SJSA1 (cell line): ENCODE measurements around the gene HMOX1. TPM values are rescaled to one million over a fixed set of nuclear protein-coding genes. Genes with fewer than 3 reads are reported as not detected.

Source experiments
- DNase-seq, 2 experiments: peaks; one replicate each; pipeline ENCODE4 v3.0.0-alpha.2; 2015 to 2020; ENCODE audit warnings: low spot score in 2 of 2, low read depth in 1 of 2
- H3K27ac ChIP-seq: fragments of 250-450 bp; sonication (Bioruptor Pico); 2 replicates; pipeline ENCODE4 v1.5.1; 2020; ENCODE audit warnings: mild to moderate bottlenecking, moderate library complexity
- H3K27me3 ChIP-seq: fragments of 250-450 bp; sonication (Bioruptor Pico); replicated peaks from 2 replicates; pipeline ENCODE4 v1.5.1; 2020; ENCODE audit warnings: mild to moderate bottlenecking, moderate library complexity
- H3K36me3 ChIP-seq: fragments of 250-450 bp; sonication (Bioruptor Pico); 2 replicates; pipeline ENCODE4 v1.5.1; 2020; ENCODE audit warnings: mild to moderate bottlenecking
- H3K4me1 ChIP-seq: fragments of 250-450 bp; sonication (Bioruptor Pico); replicated peaks from 2 replicates; pipeline ENCODE4 v1.6.1; 2021; ENCODE audit warnings: mild to moderate bottlenecking
- H3K4me3 ChIP-seq: fragments of 250-450 bp; sonication (Bioruptor Pico); 2 replicates; pipeline ENCODE4 v1.5.1; 2020; ENCODE audit warnings: mild to moderate bottlenecking
- H3K9me3 ChIP-seq: fragments of 250-450 bp; sonication (Bioruptor Pico); replicated peaks from 2 replicates; pipeline ENCODE4 v1.5.1; 2020; ENCODE audit warnings: mild to moderate bottlenecking
- total RNA-seq: library from RNA; depleted of rRNA; stranded (reverse); fragments of >200 nt; shearing (Covaris generic); gene quantifications from 2 replicates; pipeline ENCODE4 v1.2.3, GENCODE V29; 2014

The HMOX1 gene
- total RNA-seq, 1 experiment from 2014 or later = 5.6 TPM

DNA sequence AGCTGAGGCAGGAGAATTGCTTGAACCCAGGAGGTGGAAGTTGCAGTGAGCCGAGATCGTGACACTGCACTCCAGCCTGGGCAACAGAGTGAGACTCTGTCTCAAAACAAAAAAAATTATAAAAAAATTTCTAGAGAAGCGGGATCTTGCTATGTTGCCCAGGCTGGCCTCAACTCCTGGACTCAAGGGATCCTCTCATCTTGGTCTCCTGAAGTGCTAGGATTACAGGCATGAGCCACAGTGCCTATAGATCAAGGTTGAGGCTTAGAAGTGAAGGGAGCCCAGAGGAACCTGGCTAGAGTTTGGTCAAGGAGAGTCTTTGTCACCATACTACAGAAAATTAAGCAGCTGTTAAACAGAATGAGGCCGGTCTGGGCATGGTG is 17.7 kb downstream of the HMOX1 start:
- H3K27me3 ChIP-seq = no peaks in the 10 kb centered on the region
- H3K36me3 ChIP-seq = peaks cover 30% of the 10 kb centered on the region
- no peak for DNase-seq
- H3K9me3 ChIP-seq = peaks cover 2% of the 10 kb centered on the region; the same call in 1 of the 2 replicates
- no peak overlapping the region for H3K27ac ChIP-seq
- peaks cover 18% of the 10 kb centered on the region for H3K4me1 ChIP-seq
- no peak overlapping the region for H3K4me3 ChIP-seq

DNA sequence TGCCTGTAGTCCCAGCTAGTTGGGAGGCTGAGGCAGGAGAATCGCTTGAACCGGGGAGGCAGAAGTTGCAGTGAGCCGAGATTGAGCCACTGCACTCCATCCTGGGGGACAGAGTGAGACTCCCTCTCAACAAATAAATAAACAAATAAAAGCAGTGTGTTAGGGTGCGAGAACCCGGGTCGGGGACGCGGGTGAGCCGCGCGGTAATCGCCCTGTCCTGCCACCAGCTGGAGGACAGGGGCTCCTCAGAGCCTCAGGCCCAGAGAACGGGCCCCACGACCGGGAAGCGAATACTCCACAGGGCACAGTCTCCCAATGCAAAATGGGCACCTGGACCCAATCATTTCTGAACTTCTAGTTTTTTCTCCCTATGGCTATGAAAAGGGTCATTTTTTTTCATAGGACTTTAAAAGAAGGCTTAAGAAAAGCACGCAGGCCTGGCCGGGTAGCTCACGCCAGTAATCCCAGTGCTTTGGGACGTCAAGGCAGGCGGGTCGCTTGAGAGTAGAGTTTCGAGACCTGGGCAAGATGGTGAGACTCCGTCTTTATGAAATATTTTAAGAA is 18.3 kb downstream of the HMOX1 start:
- peaks cover 2% of the 10 kb centered on the region; the same call in 1 of the 2 replicates for H3K9me3 ChIP-seq
- no peak for DNase-seq
- H3K4me1 ChIP-seq = peaks cover 18% of the 10 kb centered on the region
- peak overlapping the region; percentile 49 for H3K27ac ChIP-seq
- no peaks in the 10 kb centered on the region for H3K27me3 ChIP-seq
- peak overlapping the region; percentile 68 for H3K4me3 ChIP-seq
- H3K36me3 ChIP-seq = peaks cover 35% of the 10 kb centered on the region

DNA sequence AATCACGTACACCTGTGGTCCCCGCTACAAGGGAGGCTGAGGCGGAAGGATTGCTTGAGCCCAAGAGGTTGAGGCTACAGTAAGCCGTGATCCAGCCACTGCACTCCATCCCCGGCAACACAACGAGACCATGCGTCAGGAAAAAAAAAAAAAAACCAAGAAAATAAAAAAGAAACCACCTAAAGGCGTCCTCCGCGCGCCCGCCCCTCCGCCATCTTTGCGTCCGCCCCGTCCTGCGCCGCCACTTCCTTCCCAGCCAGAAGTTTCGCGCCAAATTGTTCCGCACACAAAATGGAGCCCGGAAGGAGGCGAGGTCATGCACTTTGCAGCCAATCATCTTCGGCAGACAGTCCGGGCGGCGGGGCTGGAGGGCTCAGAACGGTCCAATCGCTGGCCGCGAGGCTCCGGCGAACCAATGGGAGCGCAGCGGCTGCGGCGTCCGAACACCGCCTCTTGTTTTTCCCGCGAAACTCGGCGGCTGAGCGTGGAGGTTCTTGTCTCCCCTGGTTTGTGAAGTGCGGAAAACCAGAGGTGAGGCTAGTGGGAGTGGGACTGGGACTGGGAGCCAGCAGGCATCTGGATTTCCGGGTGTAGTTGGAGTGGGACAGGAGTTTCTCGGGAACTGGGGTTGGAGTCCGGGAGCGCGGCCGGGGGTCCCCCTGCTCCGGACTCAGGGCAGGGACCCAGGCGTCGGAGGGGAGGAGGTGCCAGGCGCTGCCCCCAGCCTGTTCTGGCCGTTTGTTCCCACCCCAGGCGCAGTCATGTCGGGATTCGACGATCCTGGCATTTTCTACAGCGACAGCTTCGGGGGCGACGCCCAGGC is 19.0 kb downstream of the HMOX1 start, which contains the start of gene MCM5:
MCM5 (plus strand) TSS at position 463 of the 823 bp plus-strand sequence; CDS start at position 762, 299 bp downstream.
- H3K27me3 ChIP-seq = no peaks in the 10 kb centered on the region

DNA sequence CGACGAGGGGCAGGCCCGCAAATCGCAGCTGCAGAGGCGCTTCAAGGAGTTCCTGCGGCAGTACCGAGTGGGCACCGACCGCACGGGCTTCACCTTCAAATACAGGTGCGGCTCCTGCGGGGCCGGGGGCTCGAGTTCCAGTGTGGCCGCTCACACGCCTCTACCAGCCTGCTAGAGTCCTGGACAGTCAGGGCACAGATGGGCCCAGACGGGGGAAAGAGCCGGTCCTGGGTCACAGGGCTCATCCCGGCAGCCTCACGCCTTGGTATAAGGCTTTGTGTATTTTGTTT is 19.6 kb downstream of the HMOX1 start:
- Histone ChIP-seq H3K4me1 (peaks cover 18% of the 10 kb centered on the region), H3K36me3 (peaks cover 41% of the 10 kb centered on the region), H3K27ac (peak overlapping the region; percentile 86), H3K27me3 (no peaks in the 10 kb centered on the region), H3K9me3 (peaks cover 2% of the 10 kb centered on the region; the same call in 1 of the 2 replicates), H3K4me3 (peak overlapping the region; percentile 68)
- no peak for DNase-seq

More for the DNA sequence above, 19.0 kb downstream of the HMOX1 start, which contains the start of gene MCM5:
- peak within 1 kb of the TSS; percentile 68 for H3K4me3 ChIP-seq
- H3K9me3 ChIP-seq = peaks cover 2% of the 10 kb centered on the region; the same call in 1 of the 2 replicates
- H3K27ac ChIP-seq = peak within 1 kb of the TSS; percentile 86
- H3K36me3 ChIP-seq = peaks cover 36% of the 10 kb centered on the region
- DNase-seq = peak; percentile 93 to 99
- H3K4me1 ChIP-seq = peaks cover 18% of the 10 kb centered on the region

DNA sequence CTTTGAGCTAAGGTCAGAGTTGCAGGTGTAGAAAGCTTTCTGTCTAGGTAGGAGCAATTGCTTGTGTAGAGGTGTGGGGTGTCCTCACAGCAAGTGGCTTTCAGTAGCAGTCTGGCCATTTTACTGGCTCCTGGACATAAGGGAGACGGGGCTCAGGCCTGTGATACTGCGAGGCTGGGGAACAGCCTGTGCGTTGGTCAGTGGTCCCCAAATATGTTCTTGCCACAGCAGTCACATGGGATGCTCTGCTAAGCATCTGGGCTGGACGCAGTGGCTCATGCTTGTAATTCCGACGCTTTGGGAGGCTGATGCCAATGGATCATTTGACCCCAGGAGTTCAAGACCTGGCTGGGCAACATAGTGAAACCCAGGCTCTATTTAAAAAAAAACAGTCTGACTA is 21.0 kb downstream of the HMOX1 start:
- Histone ChIP-seq H3K9me3 (peaks cover 2% of the 10 kb centered on the region; the same call in 1 of the 2 replicates), H3K36me3 (peaks cover 53% of the 10 kb centered on the region), H3K27me3 (no peaks in the 10 kb centered on the region), H3K4me1 (peaks cover 18% of the 10 kb centered on the region), H3K4me3 (no peak overlapping the region), H3K27ac (no peak overlapping the region)
- DNase-seq = no peak

DNA sequence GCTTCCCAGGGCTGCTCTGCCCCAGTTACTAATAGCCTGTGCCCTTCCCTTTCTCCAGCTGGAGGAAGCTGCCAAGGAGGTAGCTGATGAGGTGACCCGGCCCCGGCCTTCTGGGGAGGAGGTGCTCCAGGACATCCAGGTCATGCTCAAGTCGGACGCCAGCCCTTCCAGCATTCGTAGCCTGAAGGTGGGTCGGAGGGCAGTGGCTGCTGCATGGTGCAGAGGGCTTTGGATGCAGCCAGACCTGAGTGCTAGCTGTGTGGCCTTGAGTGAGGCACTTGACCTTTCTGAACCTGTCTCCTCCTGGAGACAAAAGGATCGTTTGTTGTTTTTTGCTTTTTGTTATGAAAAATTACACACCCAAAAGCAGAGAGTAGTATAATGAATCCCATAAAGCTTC is 22.5 kb downstream of the HMOX1 start:
- Histone ChIP-seq H3K27ac (no peak overlapping the region), H3K4me3 (no peak overlapping the region), H3K36me3 (peaks cover 68% of the 10 kb centered on the region), H3K9me3 (peaks cover 2% of the 10 kb centered on the region; the same call in 1 of the 2 replicates), H3K4me1 (peaks cover 18% of the 10 kb centered on the region), H3K27me3 (no peaks in the 10 kb centered on the region)
- no peak for DNase-seq

DNA sequence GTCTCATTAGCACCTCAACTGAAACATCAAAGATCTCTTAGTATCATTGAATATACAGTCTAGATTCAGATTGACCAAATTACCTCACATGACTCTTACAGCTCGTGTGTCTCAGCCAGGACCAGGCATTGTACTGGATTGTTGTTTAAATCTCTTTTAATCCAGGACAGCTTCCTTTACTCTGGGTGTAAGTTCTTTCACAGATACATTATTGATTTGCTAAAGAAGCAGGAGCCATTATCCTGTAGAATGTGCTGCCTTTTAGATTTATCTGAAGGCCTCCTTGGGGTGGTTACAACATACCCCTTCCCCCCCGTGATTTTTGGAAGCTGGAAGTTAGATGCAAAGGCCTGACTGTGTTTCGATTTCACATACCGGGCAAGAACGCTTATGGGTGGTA is 23.3 kb downstream of the HMOX1 start:
- Histone ChIP-seq H3K27ac (no peak overlapping the region), H3K9me3 (peaks cover under 1% of the 10 kb centered on the region; the same call in 1 of the 2 replicates), H3K4me3 (no peak overlapping the region), H3K4me1 (peaks cover 16% of the 10 kb centered on the region), H3K36me3 (peaks cover 77% of the 10 kb centered on the region), H3K27me3 (no peaks in the 10 kb centered on the region)
- no peak for DNase-seq

DNA sequence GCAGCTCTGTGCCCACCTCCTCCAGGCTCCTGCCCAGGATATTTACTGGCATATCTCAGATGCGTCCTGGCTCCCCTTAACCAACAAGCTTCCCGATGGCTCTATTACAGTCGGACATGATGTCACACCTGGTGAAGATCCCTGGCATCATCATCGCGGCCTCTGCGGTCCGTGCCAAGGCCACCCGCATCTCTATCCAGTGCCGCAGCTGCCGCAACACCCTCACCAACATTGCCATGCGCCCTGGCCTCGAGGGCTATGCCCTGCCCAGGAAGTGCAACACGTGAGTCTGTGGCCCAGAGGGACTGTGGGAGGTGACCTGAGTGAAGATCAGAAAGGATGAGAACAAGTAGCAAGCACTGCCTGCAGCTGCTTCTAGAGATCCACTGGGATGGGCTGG is 25.5 kb downstream of the HMOX1 start:
- Histone ChIP-seq H3K27me3 (no peaks in the 10 kb centered on the region), H3K4me3 (no peak overlapping the region), H3K27ac (no peak overlapping the region), H3K4me1 (peaks cover 4% of the 10 kb centered on the region), H3K9me3 (no peaks in the 10 kb centered on the region), H3K36me3 (peaks cover 87% of the 10 kb centered on the region)
- DNase-seq = no peak

DNA sequence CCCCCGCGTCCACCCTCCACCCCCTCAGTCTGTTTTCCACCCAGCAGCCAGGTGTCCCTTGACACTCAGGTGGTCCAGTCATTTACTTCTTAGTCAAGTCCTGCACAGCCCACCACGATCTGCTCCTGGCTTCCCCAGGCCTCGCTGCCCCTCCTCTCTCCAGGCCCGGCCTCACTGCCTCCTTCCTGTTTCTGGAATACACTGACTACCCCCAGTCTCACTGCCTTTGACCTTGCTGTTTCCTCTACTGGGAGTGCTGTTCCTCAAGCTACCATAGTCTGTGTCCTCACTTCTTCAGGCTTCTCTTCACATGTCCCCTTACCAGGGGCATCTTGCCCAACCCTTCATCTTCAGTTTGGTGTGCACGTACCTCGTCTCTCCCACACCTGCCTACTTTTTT is 26.5 kb downstream of the HMOX1 start:
- Histone ChIP-seq H3K9me3 (no peaks in the 10 kb centered on the region), H3K27ac (no peak overlapping the region), H3K4me1 (no peaks in the 10 kb centered on the region), H3K36me3 (peaks cover 90% of the 10 kb centered on the region), H3K27me3 (no peaks in the 10 kb centered on the region), H3K4me3 (no peak overlapping the region)
- no peak for DNase-seq

DNA sequence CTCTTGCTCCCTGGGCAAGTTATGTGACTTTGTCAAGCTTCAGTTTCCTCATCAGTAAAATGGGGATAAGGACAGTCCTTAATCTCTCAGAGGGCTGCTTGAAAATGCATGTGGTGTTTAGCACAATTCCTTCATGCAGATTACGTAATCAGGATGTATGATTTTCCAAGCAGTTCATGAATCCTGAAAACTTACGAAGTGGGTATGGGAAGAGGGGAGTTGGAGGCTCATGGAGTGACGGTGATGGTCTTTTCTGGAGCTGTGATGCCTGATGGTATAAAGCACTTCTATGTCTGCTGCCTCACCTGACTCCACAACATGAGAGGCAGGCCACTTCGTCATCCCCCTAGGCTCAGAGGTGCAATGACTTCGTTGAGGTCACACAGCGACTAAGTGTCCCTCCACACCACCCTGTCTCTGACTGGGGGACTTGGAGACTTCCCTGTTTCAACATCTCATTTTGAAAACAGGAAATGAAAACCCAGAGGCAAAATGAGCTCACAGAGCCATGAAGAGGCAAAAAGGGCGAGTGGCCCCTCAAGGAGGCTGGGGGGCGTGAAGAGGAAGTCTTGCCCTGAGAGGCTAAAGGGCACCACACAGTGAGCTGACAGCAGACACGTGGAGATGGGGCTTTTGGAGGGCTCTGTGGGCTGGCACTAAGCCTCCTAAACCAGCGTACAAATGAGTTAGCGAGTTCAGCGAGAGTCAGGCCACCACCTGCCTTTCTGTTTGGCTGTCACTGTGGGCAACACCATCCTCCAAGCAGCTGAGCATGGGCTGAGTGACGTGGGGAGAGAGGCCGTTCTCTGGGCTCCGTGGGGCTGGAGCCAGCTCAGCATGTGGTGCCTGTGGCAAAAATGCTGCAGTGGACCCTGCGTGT is 29.1 kb downstream of the HMOX1 start:
- Histone ChIP-seq H3K27me3 (no peaks in the 10 kb centered on the region), H3K27ac (no peak overlapping the region), H3K9me3 (no peaks in the 10 kb centered on the region), H3K36me3 (peaks cover 95% of the 10 kb centered on the region), H3K4me1 (no peaks in the 10 kb centered on the region), H3K4me3 (no peak overlapping the region)
- DNase-seq = no peak

DNA sequence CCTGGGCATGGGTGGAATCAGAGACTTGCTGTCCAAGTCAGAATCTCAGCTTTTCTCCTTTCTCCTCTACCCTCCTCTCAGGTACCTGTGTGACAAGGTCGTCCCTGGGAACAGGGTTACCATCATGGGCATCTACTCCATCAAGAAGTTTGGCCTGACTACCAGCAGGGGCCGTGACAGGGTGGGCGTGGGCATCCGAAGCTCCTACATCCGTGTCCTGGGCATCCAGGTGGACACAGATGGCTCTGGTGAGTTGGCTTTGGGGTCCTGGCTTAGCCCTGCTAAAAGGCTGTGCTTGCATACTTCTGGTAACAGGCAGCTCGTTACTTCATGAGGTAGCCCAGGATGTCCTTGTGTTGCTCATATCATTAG is 29.8 kb downstream of the HMOX1 start:
- no peak overlapping the region for H3K27ac ChIP-seq
- no peaks in the 10 kb centered on the region for H3K4me1 ChIP-seq
- no peak for DNase-seq
- peaks cover 95% of the 10 kb centered on the region for H3K36me3 ChIP-seq
- H3K27me3 ChIP-seq = no peaks in the 10 kb centered on the region
- no peak overlapping the region for H3K4me3 ChIP-seq
- H3K9me3 ChIP-seq = no peaks in the 10 kb centered on the region

DNA sequence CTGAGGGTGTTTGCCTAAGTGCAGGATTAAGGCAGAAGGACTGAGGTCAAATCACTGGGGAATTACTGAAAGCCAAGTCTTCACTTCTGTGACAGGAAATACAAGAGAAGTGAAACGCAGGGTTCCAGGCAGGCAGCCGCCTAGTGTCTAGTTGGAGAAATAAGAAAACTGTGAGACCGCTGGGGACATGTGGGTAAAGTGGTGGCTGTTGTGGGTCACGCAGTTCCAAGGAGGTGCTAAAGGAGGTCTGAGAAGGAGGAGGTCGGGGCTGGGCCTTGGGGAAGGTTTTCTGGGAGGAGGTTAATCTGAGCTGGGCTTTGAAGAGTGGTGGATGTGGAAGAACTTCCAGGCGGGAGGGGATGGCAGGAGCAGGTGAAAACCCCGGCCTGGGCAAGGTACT is 30.2 kb downstream of the HMOX1 start:
- H3K27ac ChIP-seq = no peak overlapping the region
- H3K36me3 ChIP-seq = peaks cover 97% of the 10 kb centered on the region
- H3K9me3 ChIP-seq = no peaks in the 10 kb centered on the region
- no peaks in the 10 kb centered on the region for H3K27me3 ChIP-seq
- no peaks in the 10 kb centered on the region for H3K4me1 ChIP-seq
- DNase-seq = no peak
- no peak overlapping the region for H3K4me3 ChIP-seq

DNA sequence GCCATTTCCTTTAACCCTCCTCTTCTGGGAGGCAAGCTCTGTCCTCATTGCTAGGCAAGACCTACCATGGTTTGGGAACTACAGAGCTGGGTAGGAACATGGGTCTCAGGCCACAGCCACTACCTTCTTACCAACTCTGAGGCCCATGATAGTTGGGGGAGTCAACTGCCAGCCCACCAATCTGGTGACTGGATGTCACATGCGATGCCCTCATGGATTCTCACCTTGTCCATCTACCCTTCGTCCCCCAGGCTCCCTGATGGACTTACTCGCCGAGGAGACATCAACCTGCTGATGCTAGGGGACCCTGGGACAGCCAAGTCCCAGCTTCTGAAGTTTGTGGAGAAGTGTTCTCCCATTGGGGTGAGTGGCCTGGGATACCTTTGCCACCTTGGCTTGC is 32.7 kb downstream of the HMOX1 start:
- H3K4me1 ChIP-seq = no peaks in the 10 kb centered on the region
- H3K36me3 ChIP-seq = peaks cover 97% of the 10 kb centered on the region
- no peak for DNase-seq
- no peak overlapping the region for H3K4me3 ChIP-seq
- no peaks in the 10 kb centered on the region for H3K9me3 ChIP-seq
- H3K27me3 ChIP-seq = no peaks in the 10 kb centered on the region
- no peak overlapping the region for H3K27ac ChIP-seq

DNA sequence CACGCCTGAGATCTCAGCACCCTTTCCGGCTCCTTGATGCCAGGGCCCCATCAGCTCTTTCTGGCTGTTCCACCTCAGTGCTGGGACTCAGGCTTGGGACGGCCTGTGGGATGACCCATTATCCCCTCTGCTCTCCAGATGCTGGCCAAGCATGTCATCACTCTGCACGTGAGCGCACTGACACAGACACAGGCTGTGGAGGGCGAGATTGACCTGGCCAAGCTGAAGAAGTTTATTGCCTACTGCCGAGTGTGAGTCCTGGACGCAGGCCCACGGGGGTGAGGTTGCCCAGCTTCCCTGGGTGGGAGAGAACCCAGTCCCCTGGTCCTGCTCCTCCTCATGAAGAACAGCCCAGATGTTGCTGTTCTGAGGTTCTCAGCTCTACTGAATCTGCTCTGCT is 36.7 kb downstream of the HMOX1 start:
- H3K27me3 ChIP-seq = no peaks in the 10 kb centered on the region
- DNase-seq = no peak
- peaks cover 95% of the 10 kb centered on the region for H3K36me3 ChIP-seq
- no peak overlapping the region for H3K27ac ChIP-seq
- H3K9me3 ChIP-seq = no peaks in the 10 kb centered on the region
- no peaks in the 10 kb centered on the region for H3K4me1 ChIP-seq
- H3K4me3 ChIP-seq = no peak overlapping the region
